Body of pancreas (tissue), 4 donors: ENCODE measurements around the gene SLC29A4.
"Not testable (repeated sequence)": the region's sequence is repeated elsewhere in the genome, so short reads cannot be mapped to it uniquely, and the experiment has no call there.

Source experiments
- CTCF ChIP-seq, 7 experiments: fragments of 450-650 bp in 4 of 7; fragments of 200-600 bp in 3 of 7; sonication (generic) in 3 of 7; IDR thresholded peaks; one replicate each; pipeline ENCODE4 v1.5.1; 2016 to 2019; ENCODE audit warnings: antibody characterized with exemption in 7 of 7
- POLR2A ChIP-seq, 3 donors: fragments of 450-650 bp; IDR thresholded peaks; one replicate each; pipeline ENCODE4 v1.6.1; 2016; ENCODE audit warnings: antibody characterized with exemption in 3 of 3, mild to moderate bottlenecking in 2 of 3

DNA sequence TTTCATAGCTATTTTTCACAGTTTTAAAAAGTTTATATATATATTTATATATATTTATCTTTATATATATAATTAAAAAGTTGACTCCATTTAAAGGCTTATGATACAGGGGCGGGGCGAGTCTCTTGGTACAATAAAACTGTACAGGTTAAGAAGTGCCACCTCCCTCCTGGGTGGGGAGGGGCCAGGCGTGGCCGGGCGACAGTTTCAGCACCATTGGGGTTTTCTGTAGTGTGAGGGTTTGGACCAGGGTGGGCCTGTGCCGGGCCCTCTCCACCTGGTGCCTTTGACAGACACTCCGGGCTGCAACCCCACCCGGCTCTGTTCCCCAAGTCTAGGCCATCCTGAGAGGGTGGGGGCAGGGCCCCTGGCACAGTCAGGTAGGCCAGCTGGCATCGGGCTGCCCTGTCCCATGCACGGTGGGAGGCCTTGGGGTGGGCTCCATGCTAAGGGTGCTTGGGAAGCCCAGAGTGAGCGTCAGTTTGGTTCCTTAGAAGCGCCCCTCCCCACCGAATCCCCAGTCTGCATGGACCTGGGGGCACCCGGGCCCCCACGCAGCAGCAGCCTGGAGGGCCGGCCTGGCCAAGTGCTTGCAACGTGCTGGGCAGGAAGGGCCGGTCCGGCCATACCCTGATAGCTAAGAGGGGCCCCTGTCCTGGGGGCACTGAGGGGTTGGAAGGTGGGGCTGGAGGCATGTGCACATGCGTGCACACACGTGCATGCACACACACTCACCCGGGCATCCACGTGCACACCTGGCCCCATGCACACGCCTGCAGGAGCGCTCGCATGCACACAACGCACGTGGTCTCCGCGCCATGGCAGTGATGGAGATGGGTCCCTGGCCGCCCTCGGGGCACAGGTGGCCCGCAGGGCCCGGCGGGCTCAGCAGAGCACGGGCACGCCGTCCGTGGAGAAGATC lies 24.7 kb downstream of the SLC29A4 start:
- TF ChIP-seq CTCF, POLR2A (IDR thresholded peaks at IDR 0.05): not testable (repeated sequence)
